ENCODE results near the gene CRYM.
A peak's percentile ranks its signal among the peaks of the same experiment; 100 is the strongest.
"Not testable (repeated sequence)": the region's sequence is repeated elsewhere in the genome, so short reads cannot be mapped to it uniquely, and the experiment has no call there.

Gene CRYM

GRCh38 chr16:21277927-21278706 lies at the start of gene CRYM:
CRYM (minus strand) TSS chr16:21278290; CDS start chr16:21278251, 39 bp downstream.
- peak; percentile 52 to 79 (median 66) for DNase-seq

GRCh38 chr16:21327046-21327445 lies 49.0 kb upstream of the CRYM start:
- no peak for DNase-seq

DNA sequence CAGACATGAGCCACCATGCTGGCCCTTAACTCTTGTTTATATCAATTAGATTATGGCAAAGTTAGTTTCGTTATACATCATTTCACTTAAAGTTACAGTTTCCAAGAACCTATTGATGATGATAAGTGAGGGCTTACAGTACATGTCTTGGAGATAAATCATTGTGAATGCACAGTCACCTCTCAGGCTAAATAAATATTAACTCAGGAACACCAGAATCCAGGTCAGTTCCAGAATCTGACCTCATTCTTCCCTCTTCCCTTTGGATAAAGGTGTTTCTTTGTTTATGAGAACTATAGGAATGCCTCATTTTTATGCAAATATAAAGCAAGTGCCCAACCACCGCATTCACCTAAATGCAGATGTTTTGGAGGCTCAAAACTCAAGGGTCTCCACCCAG lies 48.4 kb upstream of the CRYM start:
- DNase-seq = no peak

- no peak for DNase-seq
Measured at GRCh38 chr16:21324267-21324666, 46.2 kb upstream of the CRYM start.

- DNase-seq = not testable (repeated sequence)
Measured at GRCh38 chr16:21322251-21322650, 44.2 kb upstream of the CRYM start.

DNA sequence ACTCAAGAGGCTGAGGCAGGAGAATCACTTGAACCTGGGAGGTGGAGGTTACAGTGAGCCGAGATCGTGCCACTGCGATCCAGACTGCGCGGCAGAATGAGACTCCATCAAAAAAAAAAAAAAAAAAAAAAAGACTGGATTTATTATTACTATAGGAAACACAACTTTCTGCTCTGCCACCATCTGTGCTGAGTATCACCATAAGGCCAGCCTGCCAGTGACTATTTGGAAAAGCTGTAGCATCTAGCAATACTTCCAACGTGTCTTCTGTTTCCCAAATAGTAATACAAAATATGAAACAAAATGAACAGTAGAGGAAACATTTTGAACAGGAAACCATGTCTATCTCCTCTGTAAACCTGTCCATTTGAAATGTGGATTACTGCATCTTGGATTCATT lies 43.6 kb upstream of the CRYM start:
- DNase-seq = no peak

DNA sequence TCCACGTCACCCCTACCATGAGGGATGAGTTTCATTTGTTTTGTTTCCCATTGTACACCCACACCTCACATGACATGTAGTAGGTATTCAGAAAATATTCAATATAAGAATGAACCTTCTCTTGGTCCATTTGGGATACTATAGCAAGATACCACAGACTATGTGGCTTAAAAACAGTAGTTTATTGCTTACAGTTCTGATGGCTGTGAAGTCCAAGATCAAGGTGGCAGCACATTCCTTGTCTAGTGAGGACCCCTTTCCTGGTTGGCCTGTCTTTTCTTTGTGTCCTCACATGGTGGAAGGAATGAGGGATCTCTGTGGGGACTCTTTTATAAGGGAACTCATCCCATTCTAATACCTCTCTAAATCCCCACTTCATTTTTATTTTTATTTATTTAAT lies 36.2 kb upstream of the CRYM start:
- DNase-seq = no peak

GRCh38 chr16:21312863-21313372 lies 34.8 kb upstream of the CRYM start:
- DNase-seq = not testable (repeated sequence)

GRCh38 chr16:21312046-21312445 lies 34.0 kb upstream of the CRYM start:
- DNase-seq = not testable (repeated sequence)

DNA sequence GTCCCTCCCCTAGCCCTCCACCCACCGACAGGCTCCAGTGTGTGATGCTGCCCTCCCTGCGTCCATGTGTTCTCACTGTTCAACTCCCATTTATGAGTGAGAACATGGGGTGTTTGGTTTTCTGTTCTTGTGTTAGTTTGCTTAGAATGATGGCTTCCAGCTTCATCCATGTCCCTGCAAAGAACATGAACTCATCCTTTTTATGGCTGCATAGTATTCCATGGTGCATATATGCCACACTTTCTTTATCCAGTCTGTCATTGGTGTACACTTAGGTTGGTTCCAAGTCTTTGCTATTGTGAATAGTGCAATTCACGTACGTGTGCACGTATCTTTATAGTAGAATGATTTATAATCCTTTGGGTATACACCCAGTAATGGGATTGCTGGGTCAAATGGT lies 28.6 kb upstream of the CRYM start:
- not testable (repeated sequence) for DNase-seq

GRCh38 chr16:21302898-21303528 lies 24.9 kb upstream of the CRYM start:
- peak; percentile 86 to 91 (median 90) for DNase-seq

DNA sequence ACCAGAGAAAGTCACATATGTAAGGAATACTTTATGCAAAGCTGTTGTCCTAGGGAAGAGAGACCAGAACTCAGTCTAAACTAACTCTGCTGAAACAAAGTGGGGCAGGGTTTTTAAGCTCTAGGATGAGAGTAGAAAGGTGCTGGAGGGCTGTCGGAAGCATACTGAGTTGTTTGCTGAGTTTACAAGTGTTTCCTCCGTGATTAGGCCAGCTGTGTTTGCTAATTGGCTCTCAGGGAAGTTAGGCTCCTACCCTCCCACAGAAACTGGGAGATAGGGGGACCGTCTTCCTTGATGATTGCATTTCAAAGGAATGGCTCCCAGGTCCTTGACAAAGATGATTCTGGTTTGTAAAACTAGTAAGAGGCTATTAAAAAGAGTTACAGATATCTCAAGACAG lies 24.4 kb upstream of the CRYM start:
- DNase-seq = peak; percentile 24 to 32 (median 30)

DNA sequence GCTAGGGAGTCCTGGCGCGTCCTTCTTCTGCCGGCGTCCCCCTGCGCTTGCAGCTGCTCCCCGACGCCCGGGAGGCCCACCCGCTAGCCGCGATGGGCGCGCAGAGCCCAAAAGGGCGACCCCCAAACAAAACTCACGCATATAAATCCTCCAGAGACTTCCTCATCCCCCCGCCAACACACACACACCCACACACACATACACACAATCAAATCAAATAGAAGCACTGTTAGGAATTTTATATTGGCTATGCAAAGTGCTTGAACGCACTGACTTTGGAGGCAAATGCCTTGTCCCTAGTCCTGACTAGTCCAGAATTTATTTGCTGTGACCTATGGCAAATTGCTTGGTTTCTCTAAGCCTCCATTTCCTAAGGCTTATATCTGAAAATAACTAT lies 23.8 kb upstream of the CRYM start:
- DNase-seq = no peak

- DNase-seq = peak; percentile 64 to 84 (median 71)
Measured at GRCh38 chr16:21301168-21301894, 23.2 kb upstream of the CRYM start.

- peak; percentile 97 to 100 (median 100) for DNase-seq
Measured at GRCh38 chr16:21300309-21301167, 22.4 kb upstream of the CRYM start.

DNA sequence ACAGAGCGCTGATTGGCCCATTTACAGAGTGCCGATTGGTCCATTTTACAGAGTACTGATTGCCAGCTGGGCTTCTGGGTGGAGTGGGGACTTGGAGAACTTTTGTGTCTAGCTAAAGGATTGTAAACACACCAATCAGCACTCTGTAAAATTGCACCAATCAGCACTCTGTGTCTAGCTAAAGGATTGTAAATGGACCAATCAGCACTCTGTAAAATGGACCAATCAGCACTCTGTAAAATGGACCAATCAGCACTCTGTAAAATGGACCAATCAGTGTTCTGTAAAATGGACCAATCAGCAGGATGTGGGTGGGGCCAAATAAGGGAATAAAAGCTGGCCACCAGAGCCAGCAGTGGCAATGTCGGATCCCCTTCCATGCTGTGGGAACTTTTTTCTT lies 11.7 kb upstream of the CRYM start:
- not testable (repeated sequence) for DNase-seq

GRCh38 chr16:21285314-21285713 lies 7.2 kb upstream of the CRYM start:
- DNase-seq = no peak

DNA sequence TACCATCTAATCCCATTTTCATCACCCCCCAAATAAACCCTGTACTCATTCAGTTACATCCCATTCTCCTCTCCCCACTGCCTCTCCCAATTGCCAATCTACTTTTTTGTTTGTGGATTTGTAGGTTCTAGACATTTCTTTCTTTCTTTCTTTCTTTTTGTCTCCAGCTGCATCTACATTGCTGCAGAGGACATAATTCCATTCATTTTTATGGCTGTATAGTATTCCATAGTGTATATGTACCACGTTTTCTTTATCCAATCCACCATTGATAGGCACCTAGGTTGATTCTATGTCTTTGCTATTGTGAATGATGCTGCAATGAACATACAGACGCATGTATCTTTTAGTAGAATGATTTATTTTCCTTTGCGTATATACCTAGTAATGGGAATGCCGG lies 6.3 kb upstream of the CRYM start:
- no peak for DNase-seq

DNA sequence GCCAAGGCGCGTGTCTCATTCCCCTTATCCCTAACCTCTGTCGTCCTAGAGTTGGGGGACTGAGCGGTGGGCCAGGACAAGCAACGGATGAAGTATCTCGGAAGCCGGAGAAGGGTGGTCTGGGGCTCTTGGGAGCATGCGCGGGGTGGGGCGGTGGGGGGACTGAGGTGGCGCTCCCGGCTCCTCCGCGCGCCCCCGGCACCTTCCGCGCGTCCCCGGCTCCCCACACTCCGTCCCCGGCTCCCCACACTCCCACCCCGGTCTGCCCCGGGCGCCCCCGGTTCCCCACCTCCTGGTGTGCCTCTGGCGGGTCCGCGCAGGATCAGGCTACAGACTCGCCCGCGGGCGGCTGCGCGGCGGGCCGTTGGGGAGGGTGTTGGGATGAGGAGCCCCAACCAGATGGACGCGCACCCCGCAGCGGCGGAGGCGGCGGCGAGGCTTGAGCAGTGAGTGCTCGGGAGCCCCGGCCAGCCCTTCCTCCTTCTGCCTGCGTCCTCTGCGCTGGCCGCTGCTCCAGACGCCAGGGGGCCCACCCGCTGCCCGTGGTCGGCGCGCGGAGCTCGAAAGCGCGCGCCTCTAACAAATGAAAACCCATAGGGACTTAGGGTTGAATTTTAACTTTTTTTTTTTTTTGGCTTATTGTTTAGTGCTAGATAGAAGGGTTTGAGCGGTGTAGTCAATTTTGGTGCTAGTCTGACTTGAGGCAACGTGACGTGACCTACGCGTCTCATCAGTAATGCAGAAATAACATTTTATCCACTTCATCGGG lies 5.6 kb upstream of the CRYM start:
- DNase-seq = peak; percentile 63 to 84 (median 70)

DNA sequence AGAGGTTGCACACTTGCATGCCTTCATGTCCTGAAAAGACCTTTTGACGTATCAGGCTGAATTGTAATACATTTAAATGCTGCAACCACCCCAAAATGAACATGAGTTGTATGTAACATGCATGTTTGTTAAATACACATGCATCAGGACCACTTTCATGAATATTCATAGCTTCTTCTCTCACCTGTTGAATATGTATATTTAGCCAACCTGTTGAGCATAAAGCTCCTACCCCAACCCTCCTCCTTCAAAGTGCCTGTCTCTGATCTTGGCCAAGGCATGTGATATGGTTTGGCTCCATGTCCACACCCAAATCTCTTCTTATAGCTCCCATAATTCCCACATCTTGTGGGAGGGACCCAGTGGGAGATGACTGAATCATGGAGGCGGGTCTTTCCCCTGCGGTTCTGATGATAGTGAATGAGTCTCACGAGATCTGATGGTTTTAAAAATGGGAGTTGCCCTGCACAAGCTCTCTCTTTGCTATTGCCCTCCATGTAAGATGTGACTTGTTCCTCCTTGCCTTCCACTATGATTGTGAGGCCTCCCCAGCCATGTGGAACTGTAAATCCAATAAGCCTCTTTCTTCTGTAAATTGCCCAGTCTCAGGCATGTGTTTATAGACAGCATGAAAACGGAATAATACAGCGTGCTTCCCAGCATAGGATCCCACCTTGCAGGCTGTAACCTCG lies 3.8 kb upstream of the CRYM start:
- no peak for DNase-seq

GRCh38 chr16:21279501-21279900 lies 1.4 kb upstream of the CRYM start:
- no peak for DNase-seq
